22Rv1 (cell line): ENCODE data around the gene REEP6.

Source experiments
- ZFX ChIP-seq: fragments of 450-650 bp; IDR thresholded peaks from 2 replicates; pipeline ENCODE4 v1.6.1; 2017; ENCODE audit warnings: antibody characterized with exemption, borderline replicate concordance
- TF ChIP-seq, protein P1 (sequence below): fragments of 450-650 bp; IDR thresholded peaks from 2 replicates; pipeline ENCODE4 v1.5.1; 2017; ENCODE audit warnings: mild to moderate bottlenecking

DNA sequence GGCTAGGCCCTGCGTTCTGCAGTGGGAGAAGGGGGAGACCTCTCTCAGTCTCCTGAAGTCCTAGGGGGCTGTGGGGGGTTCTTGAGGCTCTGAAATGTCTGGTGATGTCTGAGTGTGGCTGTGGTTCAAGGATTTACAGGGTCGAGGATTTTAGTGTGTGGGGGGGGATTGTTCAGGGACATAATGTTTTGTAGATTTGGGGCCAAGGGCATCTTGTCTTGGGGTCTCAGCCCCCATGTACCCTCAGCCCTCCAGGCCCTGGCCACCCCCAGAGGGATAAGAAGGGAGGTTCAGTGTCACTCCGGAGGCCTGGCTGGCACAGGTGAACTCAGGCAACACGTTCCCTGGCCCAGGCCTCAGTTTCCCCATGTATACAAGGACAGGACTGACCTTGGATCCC lies 43.5 kb upstream of the REEP6 start:
- TF ChIP-seq, protein P1, sequence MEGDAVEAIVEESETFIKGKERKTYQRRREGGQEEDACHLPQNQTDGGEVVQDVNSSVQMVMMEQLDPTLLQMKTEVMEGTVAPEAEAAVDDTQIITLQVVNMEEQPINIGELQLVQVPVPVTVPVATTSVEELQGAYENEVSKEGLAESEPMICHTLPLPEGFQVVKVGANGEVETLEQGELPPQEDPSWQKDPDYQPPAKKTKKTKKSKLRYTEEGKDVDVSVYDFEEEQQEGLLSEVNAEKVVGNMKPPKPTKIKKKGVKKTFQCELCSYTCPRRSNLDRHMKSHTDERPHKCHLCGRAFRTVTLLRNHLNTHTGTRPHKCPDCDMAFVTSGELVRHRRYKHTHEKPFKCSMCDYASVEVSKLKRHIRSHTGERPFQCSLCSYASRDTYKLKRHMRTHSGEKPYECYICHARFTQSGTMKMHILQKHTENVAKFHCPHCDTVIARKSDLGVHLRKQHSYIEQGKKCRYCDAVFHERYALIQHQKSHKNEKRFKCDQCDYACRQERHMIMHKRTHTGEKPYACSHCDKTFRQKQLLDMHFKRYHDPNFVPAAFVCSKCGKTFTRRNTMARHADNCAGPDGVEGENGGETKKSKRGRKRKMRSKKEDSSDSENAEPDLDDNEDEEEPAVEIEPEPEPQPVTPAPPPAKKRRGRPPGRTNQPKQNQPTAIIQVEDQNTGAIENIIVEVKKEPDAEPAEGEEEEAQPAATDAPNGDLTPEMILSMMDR: no peak
- no peak for TF ChIP-seq ZFX
